Right ventricle myocardium superior (tissue), 1 donor: ENCODE data around the gene EXOC4. TPM values are rescaled to one million over a fixed set of nuclear protein-coding genes. Genes with fewer than 3 reads are reported as not detected.

Experiments
- ATAC-seq: fragments of 200-7000 bp; cut with Tn5 transposase; one replicate; pipeline ENCODE4 v1.9.1; 2020; ENCODE audit warnings: mild to moderate bottlenecking; ENCODE audit not compliant: poor library complexity
- DNase-seq: peaks from one replicate; pipeline ENCODE4 v3.0.0-alpha.2; 2020
- intact Hi-C: fragments of 100-400 bp; cut with DNase I; formaldehyde crosslinking; loops from one replicate; pipeline ENCODE4 v1.11.2; 2022
- total RNA-seq: library from RNA; stranded (reverse); fragmentation: NEBNext Ultra II Directional; extraction: Animal tissue kit (Norgen Biotek cat#: 25700); gene quantifications from one replicate; pipeline ENCODE4 v1.2.1, GENCODE V29; 2021
- donor health status: DM: no; HTN: yes; CAD: no; lungs with severe emphysema.

EXOC4 gene
- total RNA-seq, 1 donor from 2014 or later: 32.5 TPM

- intact Hi-C loops: no loop called here
Observed at GRCh38 chr7:133445617-133446016, 192.7 kb downstream of the EXOC4 start.

GRCh38 chr7:133448012-133448411, 195.1 kb downstream of the EXOC4 start:
- ATAC-seq (no peak), DNase-seq (no peak)
- intact Hi-C loops: no loop called here

More at GRCh38 chr7:133445617-133446016, 192.7 kb downstream of the EXOC4 start:
- ATAC-seq (no peak), DNase-seq (no peak)

GRCh38 chr7:133452577-133452976, 199.7 kb downstream of the EXOC4 start:
- DNase-seq (no peak), ATAC-seq (no peak)
- intact Hi-C loops: no loop called here

GRCh38 chr7:133458688-133459087, 205.8 kb downstream of the EXOC4 start:
- no peak for DNase-seq
- intact Hi-C loops: no loop called here

GRCh38 chr7:133461421-133461820, 208.5 kb downstream of the EXOC4 start:
- intact Hi-C loops: no loop called here
- DNase-seq: no peak
- no peak for ATAC-seq

More at GRCh38 chr7:133458688-133459087, 205.8 kb downstream of the EXOC4 start:
- no peak for ATAC-seq

GRCh38 chr7:133475655-133476054, 222.8 kb downstream of the EXOC4 start:
- DNase-seq: no peak
- intact Hi-C loops: no loop called here
- no peak for ATAC-seq

- intact Hi-C loops: no loop called here
- no peak for DNase-seq
Observed at GRCh38 chr7:133477791-133478190, 224.9 kb downstream of the EXOC4 start.

GRCh38 chr7:133478591-133479135, 225.8 kb downstream of the EXOC4 start:
- no peak for ATAC-seq
- DNase-seq: no peak
- intact Hi-C loops: no loop called here

More at GRCh38 chr7:133477791-133478190, 224.9 kb downstream of the EXOC4 start:
- ATAC-seq: no peak

- DNase-seq (no peak), ATAC-seq (no peak)
- intact Hi-C loops: no loop called here
Observed at GRCh38 chr7:133479456-133480065, 226.7 kb downstream of the EXOC4 start.

GRCh38 chr7:133480868-133481267, 228.0 kb downstream of the EXOC4 start:
- ATAC-seq: no peak
- intact Hi-C loops: no loop called here
- DNase-seq: no peak

GRCh38 chr7:133481676-133482075, 228.8 kb downstream of the EXOC4 start:
- no peak for DNase-seq
- ATAC-seq: no peak
- intact Hi-C loops: no loop called here

GRCh38 chr7:133482599-133482998, 229.7 kb downstream of the EXOC4 start:
- DNase-seq (no peak), ATAC-seq (no peak)
- intact Hi-C loops: no loop called here

GRCh38 chr7:133484086-133484485, 231.2 kb downstream of the EXOC4 start:
- DNase-seq: no peak
- intact Hi-C loops: no loop called here
- ATAC-seq: no peak

- DNase-seq (no peak), ATAC-seq (no peak)
- intact Hi-C loops: no loop called here
Observed at GRCh38 chr7:133489906-133490305, 237.0 kb downstream of the EXOC4 start.

GRCh38 chr7:133491201-133491691, 238.4 kb downstream of the EXOC4 start:
- no peak for DNase-seq
- intact Hi-C loops: no loop called here
- ATAC-seq: no peak

- DNase-seq (no peak), ATAC-seq (no peak)
- intact Hi-C loops: no loop called here
Observed at GRCh38 chr7:133491846-133492652, 239.2 kb downstream of the EXOC4 start.

GRCh38 chr7:133497061-133497460, 244.2 kb downstream of the EXOC4 start:
- DNase-seq (no peak), ATAC-seq (no peak)
- intact Hi-C loops: no loop called here

GRCh38 chr7:133501771-133502170, 248.9 kb downstream of the EXOC4 start:
- DNase-seq (no peak), ATAC-seq (no peak)
- intact Hi-C loops: no loop called here

- intact Hi-C loops: no loop called here
- ATAC-seq: no peak
- no peak for DNase-seq
Observed at GRCh38 chr7:133502498-133502897, 249.6 kb downstream of the EXOC4 start.

GRCh38 chr7:133502972-133503371, 250.1 kb downstream of the EXOC4 start:
- no peak for ATAC-seq
- intact Hi-C loops: no loop called here
- no peak for DNase-seq
